H1 (cell line): Measurements from ENCODE around the gene KAZALD1. TPM values are rescaled to one million over a fixed set of nuclear protein-coding genes. Genes with fewer than 3 reads are reported as not detected.

Experiments used
- HDAC2 ChIP-seq, 2 experiments: fragments of 300-600 bp in 1 of 2; sonication (generic) in 1 of 2; IDR thresholded peaks; 2 replicates each; pipeline ENCODE4 v1.6.1; 2011 to 2012; ENCODE audit warnings: low read depth in 2 of 2, low read length in 2 of 2, mild to moderate bottlenecking in 2 of 2, moderate library complexity in 2 of 2, borderline replicate concordance in 1 of 2, inconsistent platforms in 1 of 2
- RNF2 ChIP-seq: fragments of 200-900, 300-1000 bp; sonication (generic); IDR thresholded peaks from 2 replicates; pipeline ENCODE4 v1.7.1; 2016; ENCODE audit warnings: borderline replicate concordance, low read depth, mild to moderate bottlenecking, antibody characterized with exemption, low read length; ENCODE audit not compliant: poor library complexity, severe bottlenecking; ENCODE audit errors: missing control alignments
- polyA plus RNA-seq, 7 experiments: library from polyadenylated mRNA; depleted of rRNA in 3 of 7; stranded (reverse) in 5 of 7; unstranded in 2 of 7; fragments of >200 nt in 5 of 7; fragments of 200-250 nt in 2 of 7; gene quantifications; 1 replicate in 5 of 7; 2 replicates in 1 of 7; 4 replicates in 1 of 7; pipeline versions ENCODE4 v1.2.1 to v1.2.3, GENCODE V29; 2011 to 2013; ENCODE audit warnings: missing spikeins in 2 of 7, mixed read lengths in 2 of 7
- total RNA-seq: library from RNA; stranded (reverse); fragmentation: NEBNext Ultra II Directional; extraction: Animal tissue kit (Norgen Biotek cat#: 25700); gene quantifications from 2 replicates; pipeline ENCODE4 v1.2.1, GENCODE V29; 2021

The KAZALD1 gene
- total and polyA plus RNA-seq, 2 of the 8 experiments (the other 6 are each of a cell fraction or from before 2014, with no cell fraction given) = 0.65 to 1.9 TPM

DNA sequence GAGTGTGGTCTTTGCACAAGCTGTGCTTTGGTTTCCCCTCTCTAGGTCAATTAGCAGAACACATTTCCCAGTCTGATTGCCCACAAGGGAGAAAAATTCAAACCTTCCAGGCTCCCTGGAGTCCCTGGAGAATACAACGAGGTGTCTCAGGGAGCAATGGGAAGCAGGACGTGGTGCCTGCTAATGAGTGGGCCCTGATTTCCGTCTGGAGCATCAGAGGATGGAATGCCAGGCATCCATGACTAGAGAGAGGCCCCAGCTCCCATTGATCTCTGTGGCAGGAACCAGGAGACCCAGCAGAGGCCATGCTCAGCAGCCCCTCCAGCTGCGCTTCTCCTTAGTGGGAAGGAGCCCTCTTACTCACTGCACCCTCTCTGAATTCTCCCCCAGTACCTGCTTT lies 36.1 kb downstream of the KAZALD1 start (continued):
- TF ChIP-seq HDAC2 (IDR thresholded peaks at IDR 0.05; ENCODE audit: borderline replicate concordance in 1 of 2, low read depth in 2 of 2, low read length in 2 of 2) (no peak), RNF2 (no peak)
- TF ChIP-seq, all 59 proteins: peak for 0
